Measurements from ENCODE around the gene LEP. TPM values are rescaled to one million over a fixed set of nuclear protein-coding genes. Genes with fewer than 3 reads are reported as not detected.

Gene LEP
- total and polyA plus RNA-seq, 2 of the 8 experiments (the other 6 are each of a cell fraction or from before 2014, with no cell fraction given), result not detected

DNA sequence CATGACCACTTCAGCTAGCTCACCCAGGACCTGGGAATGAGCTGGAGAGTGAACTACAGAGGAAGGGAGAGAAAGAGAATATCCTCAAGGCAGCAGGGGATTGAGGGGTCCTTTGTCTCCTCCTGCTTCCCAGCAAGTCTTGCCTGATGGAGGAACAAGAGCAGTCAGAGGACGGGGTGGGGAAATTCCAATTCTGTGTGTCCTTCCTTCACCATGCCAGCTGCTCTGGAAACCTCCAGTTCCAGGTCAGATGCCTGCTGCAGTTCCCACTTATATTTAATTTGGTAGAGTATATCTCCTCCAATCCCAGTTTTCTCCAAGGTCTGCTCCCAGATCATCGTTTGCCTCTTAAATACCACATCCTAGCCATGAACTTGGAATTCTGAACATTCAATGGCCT, 21.4 kb upstream of the LEP start (continued):
- no peak for TF ChIP-seq USF2 (IDR thresholded peaks at IDR 0.05; ENCODE audit: low read length)
- no peak for TF ChIP-seq CHD1 (IDR thresholded peaks at IDR 0.05; ENCODE audit: low read depth, low read length)
- TF ChIP-seq POLR2A (IDR thresholded peaks at IDR 0.05; ENCODE audit: control extremely low read depth in 1 of 2, low read depth in 2 of 2, low read length in 2 of 2), result no peak
- no peak for TF ChIP-seq SIX5 (IDR thresholded peaks at IDR 0.05; ENCODE audit: low read depth, low read length)
- TF ChIP-seq, protein P1, sequence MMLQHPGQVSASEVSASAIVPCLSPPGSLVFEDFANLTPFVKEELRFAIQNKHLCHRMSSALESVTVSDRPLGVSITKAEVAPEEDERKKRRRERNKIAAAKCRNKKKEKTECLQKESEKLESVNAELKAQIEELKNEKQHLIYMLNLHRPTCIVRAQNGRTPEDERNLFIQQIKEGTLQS (IDR thresholded peaks at IDR 0.05; ENCODE audit: insufficient read depth, low read depth, low read length), result no peak
- no peak for TF ChIP-seq SUZ12 (IDR thresholded peaks at IDR 0.05; ENCODE audit: low read length)
- TF ChIP-seq GTF2F1 (IDR thresholded peaks at IDR 0.05; ENCODE audit: borderline replicate concordance, low read depth, low read length), result no peak
